Amniotic stem cell (primary cell): ENCODE results near the gene ELMO1.

ENCODE experiments used
- DNase-seq: peaks from one replicate; lab custom pipeline; 2025; lab: John Stamatoyannopoulos, UW

The ELMO1 gene

DNA sequence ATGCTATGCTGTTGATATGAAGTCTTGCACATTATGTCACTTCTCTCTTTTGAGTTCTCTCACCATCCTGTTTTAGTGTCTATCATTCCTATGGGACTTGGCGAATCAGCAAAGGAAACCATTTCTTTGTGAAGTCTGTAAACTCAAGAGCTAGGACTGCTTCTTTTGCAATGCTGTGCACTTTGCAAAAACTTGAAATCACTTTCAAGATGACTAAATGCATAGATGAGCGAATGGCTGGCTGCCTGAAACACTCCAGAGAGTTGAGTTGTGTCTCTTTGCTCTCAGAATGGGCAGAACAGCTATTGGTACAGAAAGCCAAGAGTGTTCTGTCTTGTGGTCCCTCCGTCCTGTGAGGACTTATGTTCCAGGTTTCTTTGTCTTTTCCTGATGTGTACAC is 18.3 kb upstream of the ELMO1 start:
- no peak for DNase-seq

DNA sequence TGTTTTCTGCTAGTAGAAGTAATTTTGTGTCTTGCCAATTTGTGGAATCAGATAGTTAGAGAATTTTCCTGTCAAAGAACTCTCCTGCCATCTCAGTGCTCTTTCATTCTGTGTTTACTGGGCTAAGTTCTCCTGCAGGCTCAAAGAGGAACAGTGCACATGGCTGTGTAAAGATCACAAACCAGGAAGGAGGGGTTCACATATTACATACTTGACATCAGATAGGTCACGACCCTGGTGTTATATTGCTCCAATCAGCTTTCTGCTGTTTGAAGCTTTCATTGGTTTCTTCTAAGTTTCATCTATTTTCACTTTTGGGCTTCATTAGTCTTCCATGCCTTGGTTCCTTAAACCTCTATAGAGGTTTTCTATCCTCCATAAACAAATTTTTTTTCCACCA is 13.5 kb upstream of the ELMO1 start:
- DNase-seq = no peak

DNA sequence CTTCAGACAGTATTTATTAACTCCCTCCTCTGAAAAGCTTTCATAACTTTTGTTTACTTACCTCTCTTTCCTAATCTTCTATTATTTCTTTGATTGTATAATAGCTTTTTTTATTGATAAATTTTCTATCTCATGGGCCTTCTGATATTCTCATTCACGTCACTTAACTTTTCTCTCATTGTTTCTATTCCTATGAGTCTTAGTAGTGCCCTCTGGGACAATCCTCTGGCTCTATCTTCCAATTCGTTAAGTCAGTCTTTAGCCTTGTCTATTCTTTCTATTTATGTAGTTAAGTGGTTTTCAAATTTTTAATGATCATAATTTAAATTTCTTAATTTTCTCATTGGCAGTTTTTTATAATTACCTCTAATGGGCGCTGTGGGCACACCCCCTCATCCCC is 6.4 kb upstream of the ELMO1 start:
- DNase-seq = no peak

DNA sequence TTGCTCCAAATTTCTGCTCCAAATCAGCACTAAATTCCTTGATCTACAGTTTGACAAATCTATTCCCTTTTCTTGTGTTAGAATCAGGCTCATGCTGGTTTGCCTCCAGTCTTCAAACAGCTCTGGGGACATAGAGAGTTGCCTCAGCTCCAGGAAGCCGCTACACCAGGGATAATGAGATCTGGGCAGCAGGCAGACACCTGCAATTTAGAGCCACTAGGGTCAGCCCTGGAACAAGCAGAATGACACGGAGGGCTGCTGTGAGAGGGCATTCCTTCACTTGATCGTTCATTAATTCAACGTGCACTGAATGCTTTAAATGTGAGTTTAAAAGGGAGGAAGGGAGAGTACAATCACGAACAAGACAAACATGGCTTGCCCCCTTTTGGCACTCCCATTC is 3.7 kb upstream of the ELMO1 start:
- no peak for DNase-seq

DNA sequence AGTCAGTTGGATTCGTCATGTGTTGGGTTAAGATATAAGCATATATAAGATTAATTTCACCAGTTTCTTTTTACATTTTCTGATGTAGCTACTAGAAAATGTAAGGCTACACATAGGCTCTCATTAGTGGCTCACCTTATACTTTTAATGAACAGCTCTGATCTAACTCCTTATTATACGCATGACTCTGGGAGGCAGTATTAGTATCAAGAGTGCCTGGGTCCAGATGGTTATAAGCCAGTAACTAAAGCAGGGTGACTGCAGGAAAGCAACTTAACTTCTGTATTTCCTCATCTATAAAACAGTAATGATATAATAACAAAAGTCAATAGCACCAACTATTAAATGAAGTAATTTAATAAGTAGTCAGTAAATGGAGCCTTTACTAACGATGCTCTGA is 1.4 kb upstream of the ELMO1 start:
- no peak for DNase-seq

DNA sequence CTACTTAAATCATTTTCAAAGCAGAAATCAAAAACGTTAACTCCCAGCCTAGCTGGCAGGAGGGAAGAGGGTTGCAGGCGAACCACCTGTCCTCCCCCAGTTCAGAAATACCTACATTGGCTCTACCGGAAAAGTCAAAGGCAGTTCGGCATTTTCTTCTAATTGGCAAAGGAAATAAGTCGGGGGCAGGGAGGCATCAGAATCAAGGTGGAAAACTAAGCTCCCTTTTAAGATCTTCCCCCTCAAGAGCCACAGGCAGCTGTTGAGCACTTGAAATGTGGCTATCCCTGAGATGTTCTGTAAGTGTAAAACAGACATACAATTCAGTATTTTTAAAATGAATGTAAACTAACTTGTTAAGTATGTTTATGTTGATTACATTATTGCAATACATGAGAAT is 957 bp upstream of the ELMO1 start:
- DNase-seq = no peak

DNA sequence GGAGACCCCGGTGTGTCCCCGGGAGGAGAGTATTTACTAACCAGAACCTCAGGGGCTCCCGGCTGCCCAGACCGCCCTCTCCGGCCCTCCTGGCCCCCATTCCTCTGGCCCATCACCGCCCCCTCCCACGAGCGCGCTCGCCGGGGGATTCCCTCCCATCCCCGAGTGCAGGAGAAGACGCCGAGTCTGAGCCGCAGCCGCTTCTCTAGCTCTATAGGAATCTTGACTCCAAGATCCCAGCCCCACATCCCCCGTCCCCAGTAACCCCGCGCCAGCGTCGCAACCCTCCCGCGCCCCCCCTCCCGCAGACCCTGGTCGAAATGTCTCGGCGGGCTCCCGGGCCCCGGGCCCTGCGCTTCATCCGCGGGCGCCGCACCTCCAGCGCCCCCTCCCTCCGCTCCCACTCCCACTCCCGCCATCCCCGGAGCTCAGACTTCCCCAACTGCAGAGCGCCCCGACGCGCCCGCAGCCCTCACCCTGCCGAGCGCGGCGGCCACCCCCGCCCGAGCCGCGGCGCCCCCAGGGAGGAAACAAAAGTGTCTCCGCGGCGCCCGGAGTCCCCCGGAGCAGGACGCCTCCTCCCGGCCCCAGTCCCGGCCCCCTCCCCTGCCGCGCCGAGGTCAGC is 541 bp downstream of the ELMO1 start:
- no peak for DNase-seq

DNA sequence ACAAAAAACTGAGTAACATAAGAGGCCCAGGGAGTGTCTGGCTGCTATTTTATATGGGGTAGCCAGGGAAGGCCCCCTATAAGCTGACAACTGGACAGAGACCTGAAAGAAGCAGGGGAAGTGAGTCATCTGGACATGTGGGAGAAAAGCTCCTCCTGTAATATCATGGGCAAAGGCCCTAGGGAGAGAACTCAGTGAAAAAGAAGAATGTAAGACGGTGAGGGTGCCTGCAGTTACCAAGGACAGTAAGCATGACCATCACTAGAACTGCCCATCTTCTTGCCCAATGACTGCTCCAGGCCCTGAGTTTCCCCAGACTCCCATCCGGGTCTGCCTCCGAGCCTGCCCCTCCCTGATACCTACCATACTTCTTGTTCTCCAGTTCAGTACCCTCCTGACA is 2.3 kb downstream of the ELMO1 start:
- DNase-seq = no peak

DNA sequence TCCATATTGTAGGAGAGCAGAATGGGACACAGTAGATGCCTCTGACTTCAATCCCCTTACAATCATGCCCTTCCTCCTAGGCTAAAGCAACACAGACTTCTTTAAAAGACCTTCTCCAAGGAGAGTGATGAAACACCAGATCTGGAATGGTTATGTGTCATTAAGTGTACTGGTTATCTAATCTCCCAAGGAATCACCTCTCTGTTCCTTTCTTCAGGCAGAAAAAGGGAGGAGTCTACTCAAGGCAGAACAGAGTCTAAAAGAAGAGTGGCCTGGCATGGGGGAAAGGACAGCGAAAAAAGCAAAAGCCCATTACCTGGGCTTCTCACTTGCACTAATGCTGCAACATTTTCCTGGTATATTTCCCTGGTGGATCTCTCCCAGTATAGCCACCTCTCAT is 2.9 kb downstream of the ELMO1 start:
- DNase-seq = no peak

DNA sequence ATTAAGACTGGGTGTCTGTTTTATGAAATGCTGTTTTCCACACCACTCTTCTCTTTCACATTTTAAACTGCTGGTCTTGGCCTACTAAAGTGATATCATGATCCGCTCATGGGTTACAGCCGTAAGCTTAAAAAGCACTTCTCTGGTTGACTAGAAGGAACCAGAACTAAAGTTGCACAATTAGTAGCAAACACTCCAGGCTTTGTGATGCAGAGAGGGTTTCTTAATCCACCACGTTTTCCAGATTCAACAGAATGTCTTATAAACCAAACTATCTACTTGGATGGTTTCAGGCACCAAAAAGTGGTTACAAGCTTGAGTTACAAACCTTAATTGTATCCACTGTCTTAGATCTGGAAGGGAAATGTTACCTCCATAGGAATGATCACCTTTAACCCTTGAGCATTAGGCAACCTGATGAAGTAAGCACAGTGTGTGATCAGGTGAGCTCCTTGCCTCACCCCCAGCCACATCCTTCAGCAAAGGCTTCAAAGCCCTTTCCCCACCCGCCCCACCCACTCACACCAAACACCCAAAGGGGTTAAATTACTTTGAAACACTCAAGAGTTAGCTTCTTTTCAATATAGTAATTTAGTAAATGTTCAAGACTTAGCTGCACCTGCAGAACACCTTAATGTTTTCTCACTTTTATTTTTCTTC is 3.5 kb downstream of the ELMO1 start:
- DNase-seq = no peak

DNA sequence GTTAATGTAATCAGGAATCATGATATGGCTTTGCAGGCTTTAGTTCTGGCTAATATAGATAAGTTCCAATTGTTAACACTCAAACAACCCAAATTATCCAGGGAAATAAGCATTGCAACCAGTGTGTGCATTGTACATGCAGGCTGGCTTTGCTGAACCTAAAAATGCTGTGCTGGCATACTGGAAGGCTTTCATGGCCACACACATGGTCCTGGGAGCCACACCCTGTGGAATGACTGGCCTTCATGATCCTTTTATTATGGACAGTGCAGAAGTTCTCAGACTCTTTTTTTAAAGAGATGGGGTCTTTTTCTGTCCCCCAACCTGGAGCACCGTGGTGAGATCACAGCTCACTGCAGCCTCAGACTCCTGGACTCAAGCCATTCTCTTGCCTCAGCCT is 5.0 kb downstream of the ELMO1 start:
- no peak for DNase-seq

DNA sequence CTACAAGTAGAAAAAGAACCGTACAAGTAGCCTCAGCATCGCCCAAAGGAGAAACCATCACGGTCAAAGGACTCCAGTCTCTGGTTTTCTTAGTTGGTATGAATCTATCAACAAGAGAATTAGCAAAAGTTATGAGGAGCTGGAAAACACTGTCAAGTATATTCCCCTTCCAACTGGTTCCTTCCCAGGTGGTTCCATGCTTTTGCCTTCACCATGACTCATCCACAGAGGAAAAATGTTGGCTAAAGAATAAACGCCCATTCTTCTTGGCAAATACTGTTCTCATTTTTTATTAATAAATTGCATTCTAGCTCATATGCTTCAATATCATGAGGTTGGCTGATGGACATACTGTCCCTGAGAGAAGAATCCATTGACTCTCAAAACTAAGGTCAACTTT is 6.4 kb downstream of the ELMO1 start:
- DNase-seq = no peak

DNA sequence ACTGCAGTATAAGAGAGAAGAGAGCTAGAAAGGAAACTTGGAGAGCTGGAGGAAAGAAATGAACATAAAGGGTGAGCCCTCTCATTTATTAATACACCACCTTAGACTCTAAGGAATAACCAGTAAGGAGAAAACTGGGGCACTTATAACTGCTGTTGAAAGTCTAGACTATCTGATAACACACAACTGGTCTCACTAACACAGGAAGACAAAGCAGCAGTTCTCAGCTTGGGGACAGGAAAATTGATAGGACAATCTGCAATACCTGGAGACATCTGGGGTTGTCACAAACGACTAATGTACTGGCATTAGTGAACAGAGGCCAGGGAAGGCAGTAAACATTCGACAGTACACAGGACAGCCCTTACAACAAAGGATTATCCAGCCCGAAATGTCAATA is 6.8 kb downstream of the ELMO1 start:
- no peak for DNase-seq

DNA sequence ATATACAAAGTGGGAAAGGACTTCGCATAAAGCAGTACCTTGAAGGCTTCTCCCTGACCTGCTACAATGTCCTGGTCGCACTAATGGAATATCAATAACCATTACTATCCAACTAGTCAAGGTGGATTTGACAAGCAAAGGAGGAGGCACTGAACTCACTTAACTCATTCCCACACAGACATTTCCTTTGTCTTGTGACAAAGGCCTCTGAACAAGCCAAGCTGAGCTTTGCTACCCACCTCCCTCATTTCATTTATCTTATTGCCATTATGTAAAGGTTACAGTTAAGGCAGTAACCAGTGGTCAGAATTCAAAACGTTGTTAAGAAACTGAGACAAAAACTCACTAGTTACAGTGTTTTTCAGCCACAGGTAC is 7.3 kb downstream of the ELMO1 start:
- DNase-seq = no peak

DNA sequence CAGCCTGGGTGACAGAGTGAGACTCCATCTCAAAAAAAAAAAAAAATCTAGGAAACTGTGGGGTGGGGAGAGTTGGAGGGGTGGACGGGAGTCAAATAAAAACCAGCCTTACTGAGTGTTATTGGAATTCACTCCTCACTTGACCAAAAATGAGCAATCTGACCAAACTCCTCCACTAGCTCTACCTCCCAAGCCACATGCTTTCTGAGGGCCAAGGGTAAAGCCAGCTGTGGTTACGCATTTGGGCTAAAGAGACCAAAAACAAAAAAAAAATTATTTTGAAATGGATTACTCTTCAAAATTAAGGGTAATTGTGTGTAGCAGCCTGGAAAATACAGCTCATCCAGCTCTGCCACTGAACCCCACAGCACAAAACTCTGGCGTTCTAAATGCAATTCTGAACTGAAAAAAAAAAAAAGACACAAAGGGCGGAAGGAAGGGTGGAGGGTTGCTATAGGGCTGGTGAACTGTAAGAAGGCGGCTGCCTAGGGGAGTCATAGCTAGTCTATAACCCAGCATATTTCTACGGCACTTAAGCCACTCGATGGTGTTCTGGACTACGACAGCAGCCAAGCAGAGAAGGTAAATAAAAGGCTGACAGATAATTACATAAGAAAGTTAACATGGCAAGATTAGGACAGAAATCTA is 7.8 kb downstream of the ELMO1 start:
- no peak for DNase-seq

DNA sequence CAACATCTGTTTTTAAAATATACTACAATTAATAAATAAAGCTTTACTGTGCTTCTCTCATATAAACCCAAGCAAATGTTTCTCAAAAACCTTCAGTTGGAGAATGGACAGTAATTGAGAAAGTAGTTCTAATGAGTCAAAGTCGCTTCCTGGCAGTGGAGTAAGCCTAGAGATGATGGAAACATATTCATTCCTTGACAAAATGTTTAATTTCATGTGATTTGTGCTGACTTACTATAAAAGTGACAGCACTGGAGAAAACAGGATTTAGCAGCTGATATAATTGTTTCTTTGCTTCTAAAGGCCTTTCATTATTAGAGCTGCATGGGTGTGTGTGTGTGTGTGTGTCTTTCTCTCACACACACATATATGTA is 9.0 kb downstream of the ELMO1 start:
- DNase-seq = no peak

DNA sequence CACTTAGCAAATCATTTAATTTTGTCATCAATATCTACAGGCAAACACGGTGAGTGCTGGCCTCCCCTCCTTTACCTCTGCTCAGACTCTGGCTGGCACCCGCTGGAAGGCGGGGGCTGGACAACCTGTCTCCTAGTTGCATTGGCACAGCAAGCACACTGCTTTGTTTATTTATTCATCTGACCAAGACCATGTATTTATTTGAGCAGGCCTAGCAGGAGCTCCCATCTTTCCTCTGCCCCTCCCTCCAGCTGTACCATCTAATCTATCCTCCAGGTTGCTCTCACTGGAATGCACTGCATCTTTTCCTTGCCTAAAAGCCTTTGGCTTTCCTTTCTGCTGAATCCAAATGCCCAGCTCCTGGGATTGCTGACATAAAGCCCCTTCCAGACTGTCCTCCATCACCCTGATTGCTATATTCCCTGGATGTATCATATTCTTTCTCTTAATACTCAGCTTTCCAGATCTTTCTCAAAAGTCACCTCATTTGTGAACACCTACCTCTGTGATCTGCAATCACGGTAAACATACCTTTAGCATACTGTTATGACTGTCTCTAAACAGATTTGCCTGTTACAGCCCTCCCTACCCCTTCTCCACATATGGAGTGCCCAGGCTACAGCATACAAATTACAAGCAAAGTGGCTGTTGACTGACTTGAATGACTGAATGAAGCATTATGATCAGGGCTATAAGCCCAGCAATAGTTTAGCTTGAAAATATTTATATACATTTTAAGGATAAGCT is 9.6 kb downstream of the ELMO1 start:
- DNase-seq = no peak

DNA sequence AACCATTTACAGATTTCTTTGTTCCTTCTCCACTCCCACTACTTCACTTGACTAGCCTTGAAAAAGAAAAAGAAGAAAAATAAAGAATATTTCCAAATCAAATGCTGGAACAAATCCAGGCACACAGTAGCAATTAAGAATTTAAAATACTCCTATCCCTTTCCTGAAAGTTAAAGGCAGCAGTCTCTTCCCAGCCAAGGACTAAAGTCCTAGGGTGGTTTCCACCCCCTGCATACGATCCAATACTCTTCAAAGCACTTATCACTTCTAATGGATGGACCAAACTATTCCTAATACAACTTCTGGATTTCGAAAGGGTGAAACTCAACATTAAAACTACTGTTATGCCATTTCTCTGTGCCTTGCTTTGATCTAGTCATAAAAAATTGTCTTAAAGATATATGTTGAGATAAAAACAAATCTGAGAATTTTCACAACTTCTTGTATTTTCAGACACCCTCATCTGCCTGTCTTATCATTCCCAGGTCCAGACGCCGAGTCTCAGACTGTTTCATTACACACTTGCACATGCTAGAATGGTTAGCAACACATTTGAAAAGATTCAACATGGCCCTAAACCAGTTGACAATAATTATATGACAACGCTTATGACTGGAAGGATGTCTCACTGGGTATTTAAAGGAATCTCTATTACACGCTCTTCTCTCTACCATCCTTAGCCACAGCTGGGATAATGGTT is 13.4 kb downstream of the ELMO1 start:
- DNase-seq = no peak

DNA sequence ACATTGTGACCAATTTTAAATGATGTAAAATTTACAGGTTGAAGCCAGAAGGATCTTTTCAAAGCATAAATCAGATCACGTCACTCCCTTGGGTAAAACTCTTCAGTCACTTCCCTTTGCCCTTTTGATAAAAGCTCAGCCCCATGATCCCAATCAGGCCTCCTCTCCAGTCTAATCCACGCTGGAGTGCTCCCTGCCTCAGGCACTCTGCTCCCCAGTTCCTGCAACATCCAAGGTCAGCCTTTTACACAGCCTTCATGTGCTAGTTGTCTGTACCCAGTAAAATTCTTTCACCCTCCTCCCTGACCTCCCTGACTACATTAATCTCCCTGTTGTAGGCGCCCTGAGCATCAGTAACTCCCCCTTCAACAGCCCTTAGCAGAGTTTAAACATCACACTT is 14.1 kb downstream of the ELMO1 start:
- no peak for DNase-seq

DNA sequence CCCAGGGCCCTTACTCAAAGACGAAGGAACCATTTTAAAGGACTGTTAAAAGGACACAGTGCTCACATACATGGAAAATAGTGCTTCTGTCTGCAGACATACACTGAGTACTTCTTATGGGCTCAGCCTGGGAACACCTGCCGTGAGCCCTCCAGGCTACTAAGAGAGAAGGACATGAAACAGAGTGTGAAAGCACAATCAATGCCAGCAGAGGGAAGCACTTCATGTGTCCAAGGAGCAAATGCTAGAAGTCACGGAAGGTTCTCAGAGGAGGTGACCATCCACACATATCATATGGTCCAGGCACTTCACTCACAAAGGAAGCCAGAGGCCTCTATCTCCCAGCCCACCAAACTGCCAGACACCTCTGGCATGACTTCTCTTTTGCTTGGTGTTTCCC is 15.5 kb downstream of the ELMO1 start:
- no peak for DNase-seq

DNA sequence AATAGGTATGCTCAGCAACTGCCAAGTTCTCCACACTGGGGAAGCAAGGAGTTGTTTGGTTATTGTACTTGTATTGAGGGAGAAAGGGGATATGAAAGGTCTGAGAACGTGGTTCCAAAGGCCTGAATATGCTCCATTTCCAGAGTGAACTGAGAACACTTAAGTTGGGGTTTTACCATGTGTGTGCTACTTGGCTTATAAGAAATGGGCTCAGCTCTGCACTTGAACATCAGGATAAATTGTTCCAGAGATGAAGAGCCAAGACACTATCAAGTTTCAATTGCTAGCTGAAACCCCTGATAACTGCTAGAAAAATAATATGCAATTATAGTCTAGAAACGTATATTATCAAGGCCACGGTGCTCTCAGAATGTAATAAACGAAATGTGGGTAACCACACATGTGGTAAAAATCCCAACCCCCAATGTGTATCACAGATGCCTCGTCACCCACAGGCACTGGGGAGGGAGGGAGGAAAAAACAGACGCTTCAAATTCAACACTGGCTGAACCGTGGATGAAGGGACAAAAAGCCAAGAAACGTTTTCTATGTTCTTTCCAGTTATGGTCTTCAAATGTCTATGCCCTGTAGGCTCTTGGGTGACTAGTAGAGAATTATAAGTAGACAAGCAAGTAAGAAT is 16.3 kb downstream of the ELMO1 start:
- no peak for DNase-seq

DNA sequence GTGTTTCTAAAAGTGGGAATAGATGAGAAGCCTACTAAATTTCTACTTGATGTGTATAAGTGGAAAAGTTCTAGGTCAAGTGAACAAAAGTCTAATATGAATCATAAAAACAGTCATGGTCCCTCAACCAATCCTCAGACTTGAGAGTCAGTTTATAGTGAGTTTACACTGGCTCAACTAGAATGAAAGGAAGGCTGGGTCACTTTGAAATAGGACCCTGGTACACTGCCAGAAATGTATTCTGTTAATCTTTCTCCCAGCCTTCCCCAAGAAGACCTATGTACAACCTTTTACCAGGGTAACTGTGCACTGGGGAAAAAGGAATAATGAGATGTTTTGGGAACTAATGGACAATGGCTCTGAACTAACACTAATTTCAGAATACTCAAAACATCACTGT is 17.3 kb downstream of the ELMO1 start:
- no peak for DNase-seq
